Measurements from ENCODE around the gene GDNF.
"Not testable (repeated sequence)": the region's sequence is repeated elsewhere in the genome, so short reads cannot be mapped to it uniquely, and the experiment has no call there.

Gene GDNF

GRCh38 chr5:37807621-37808301, 32.1 kb downstream of the GDNF start:
- Histone ChIP-seq H3K4me3 (ENCODE audit: insufficient read depth, low read depth, low read length) (no peak overlapping the region), H3K27me3 (ENCODE audit: control insufficient read depth, insufficient read depth, low read length, poor library complexity, severe bottlenecking) (no peaks in the 10 kb centered on the region), H3K9me3 (ENCODE audit: control insufficient read depth, low read length) (no peaks in the 10 kb centered on the region), H3K4me1 (ENCODE audit: control insufficient read depth, insufficient read depth, low read length) (no peaks in the 10 kb centered on the region), H3K36me3 (ENCODE audit: control insufficient read depth, insufficient read depth, low read length) (no peaks in the 10 kb centered on the region), H3K27ac (ENCODE audit: insufficient read depth, low read depth, low read length, poor library complexity, severe bottlenecking) (no peak overlapping the region)
- 89 to 91% methylated on average over 7 of the region's 7 CpGs for WGBS, 2 experiments

- Histone ChIP-seq H3K27me3 (ENCODE audit: control insufficient read depth, insufficient read depth, low read length, poor library complexity, severe bottlenecking) (no peaks in the 10 kb centered on the region), H3K9me3 (ENCODE audit: control insufficient read depth, low read length) (no peaks in the 10 kb centered on the region), H3K4me1 (ENCODE audit: control insufficient read depth, insufficient read depth, low read length) (no peaks in the 10 kb centered on the region), H3K4me3 (ENCODE audit: insufficient read depth, low read depth, low read length) (no peak overlapping the region), H3K27ac (ENCODE audit: insufficient read depth, low read depth, low read length, poor library complexity, severe bottlenecking) (no peak overlapping the region), H3K36me3 (ENCODE audit: control insufficient read depth, insufficient read depth, low read length) (no peaks in the 10 kb centered on the region)
- WGBS, 2 experiments = 91 to 96% methylated on average over 2 of the region's 2 CpGs
Measured at GRCh38 chr5:37807015-37807414, 32.8 kb downstream of the GDNF start.

DNA sequence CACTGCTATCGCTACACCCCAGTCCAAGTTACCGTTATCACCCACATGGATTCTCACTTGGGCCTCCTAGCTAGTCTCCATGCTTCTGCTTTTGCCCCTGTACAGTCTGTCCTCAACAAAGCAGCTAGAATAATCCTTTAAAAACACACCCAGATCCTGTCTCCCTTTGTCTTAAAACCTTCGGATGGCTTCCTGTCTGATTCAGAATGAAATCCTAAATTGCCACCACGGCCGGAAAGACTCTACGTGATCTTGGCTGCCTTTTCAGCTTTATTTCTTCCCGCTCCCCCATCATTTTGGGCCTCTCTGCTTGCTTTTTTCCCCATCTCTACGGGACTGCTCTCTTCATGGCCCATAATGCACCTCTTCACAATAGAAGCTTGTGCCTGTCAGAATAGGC, 33.4 kb downstream of the GDNF start:
- Histone ChIP-seq H3K27me3 (ENCODE audit: control insufficient read depth, insufficient read depth, low read length, poor library complexity, severe bottlenecking) (no peaks in the 10 kb centered on the region), H3K27ac (ENCODE audit: insufficient read depth, low read depth, low read length, poor library complexity, severe bottlenecking) (no peak overlapping the region), H3K4me3 (ENCODE audit: insufficient read depth, low read depth, low read length) (no peak overlapping the region), H3K9me3 (ENCODE audit: control insufficient read depth, low read length) (no peaks in the 10 kb centered on the region), H3K4me1 (ENCODE audit: control insufficient read depth, insufficient read depth, low read length) (no peaks in the 10 kb centered on the region), H3K36me3 (ENCODE audit: control insufficient read depth, insufficient read depth, low read length) (no peaks in the 10 kb centered on the region)
- WGBS, 2 experiments = 89 to 91% methylated on average over 8 of the region's 8 CpGs

- WGBS, 2 experiments = 89 to 96% methylated on average over 12 of the region's 12 CpGs
- H3K4me3 ChIP-seq (ENCODE audit: insufficient read depth, low read depth, low read length) = no peak overlapping the region
- H3K36me3 ChIP-seq (ENCODE audit: control insufficient read depth, insufficient read depth, low read length) = no peaks in the 10 kb centered on the region
- no peaks in the 10 kb centered on the region for H3K4me1 ChIP-seq (ENCODE audit: control insufficient read depth, insufficient read depth, low read length)
- H3K27ac ChIP-seq (ENCODE audit: insufficient read depth, low read depth, low read length, poor library complexity, severe bottlenecking) = no peak overlapping the region
- H3K9me3 ChIP-seq (ENCODE audit: control insufficient read depth, low read length) = no peaks in the 10 kb centered on the region
- no peaks in the 10 kb centered on the region for H3K27me3 ChIP-seq (ENCODE audit: control insufficient read depth, insufficient read depth, low read length, poor library complexity, severe bottlenecking)
Measured at GRCh38 chr5:37806016-37806415, 33.8 kb downstream of the GDNF start.

- 93 to 95% methylated on average over 2 of the region's 2 CpGs for WGBS, 2 experiments
Measured at GRCh38 chr5:37804401-37804800, 35.4 kb downstream of the GDNF start.

DNA sequence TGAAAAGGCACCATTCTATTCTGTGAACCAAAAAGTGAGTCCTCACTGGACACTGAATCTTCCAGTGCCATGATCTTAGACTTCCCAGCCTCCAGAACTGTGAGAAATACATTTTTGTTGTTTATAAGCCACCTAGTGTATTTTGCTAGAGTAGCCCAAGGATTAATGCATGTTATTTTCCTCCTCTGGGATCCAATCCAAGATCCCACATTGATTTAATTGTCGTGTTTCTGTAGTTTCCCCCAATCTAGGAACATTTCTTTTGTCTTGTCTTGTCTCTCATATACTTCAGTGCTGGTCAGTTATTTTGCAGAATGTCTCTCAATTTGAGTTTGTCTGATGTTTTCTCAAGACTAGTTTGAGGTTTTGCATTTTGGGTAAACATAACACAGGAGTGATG, 36.4 kb downstream of the GDNF start:
- H3K27me3 ChIP-seq (ENCODE audit: control insufficient read depth, insufficient read depth, low read length, poor library complexity, severe bottlenecking) = no peaks in the 10 kb centered on the region
- no peak overlapping the region for H3K27ac ChIP-seq (ENCODE audit: insufficient read depth, low read depth, low read length, poor library complexity, severe bottlenecking)
- WGBS, 2 experiments = 81 to 100% methylated on average over 1 of the region's 1 CpG
- no peak overlapping the region for H3K4me3 ChIP-seq (ENCODE audit: insufficient read depth, low read depth, low read length)
- no peaks in the 10 kb centered on the region for H3K4me1 ChIP-seq (ENCODE audit: control insufficient read depth, insufficient read depth, low read length)
- H3K9me3 ChIP-seq (ENCODE audit: control insufficient read depth, low read length) = no peaks in the 10 kb centered on the region
- no peaks in the 10 kb centered on the region for H3K36me3 ChIP-seq (ENCODE audit: control insufficient read depth, insufficient read depth, low read length)

More at GRCh38 chr5:37804401-37804800, 35.4 kb downstream of the GDNF start:
- no peaks in the 10 kb centered on the region for H3K36me3 ChIP-seq (ENCODE audit: control insufficient read depth, insufficient read depth, low read length)
- H3K4me1 ChIP-seq (ENCODE audit: control insufficient read depth, insufficient read depth, low read length) = no peaks in the 10 kb centered on the region
- H3K27ac ChIP-seq (ENCODE audit: insufficient read depth, low read depth, low read length, poor library complexity, severe bottlenecking) = no peak overlapping the region
- H3K27me3 ChIP-seq (ENCODE audit: control insufficient read depth, insufficient read depth, low read length, poor library complexity, severe bottlenecking) = no peaks in the 10 kb centered on the region
- no peaks in the 10 kb centered on the region for H3K9me3 ChIP-seq (ENCODE audit: control insufficient read depth, low read length)
- H3K4me3 ChIP-seq (ENCODE audit: insufficient read depth, low read depth, low read length) = no peak overlapping the region

- Histone ChIP-seq H3K9me3 (ENCODE audit: control insufficient read depth, low read length) (no peaks in the 10 kb centered on the region), H3K4me3 (ENCODE audit: insufficient read depth, low read depth, low read length) (no peak overlapping the region), H3K4me1 (ENCODE audit: control insufficient read depth, insufficient read depth, low read length) (no peaks in the 10 kb centered on the region), H3K27ac (ENCODE audit: insufficient read depth, low read depth, low read length, poor library complexity, severe bottlenecking) (no peak overlapping the region), H3K36me3 (ENCODE audit: control insufficient read depth, insufficient read depth, low read length) (no peaks in the 10 kb centered on the region), H3K27me3 (ENCODE audit: control insufficient read depth, insufficient read depth, low read length, poor library complexity, severe bottlenecking) (no peaks in the 10 kb centered on the region)
- 92 to 97% methylated on average over 2 of the region's 2 CpGs for WGBS, 2 experiments
Measured at GRCh38 chr5:37801521-37801920, 38.3 kb downstream of the GDNF start.

DNA sequence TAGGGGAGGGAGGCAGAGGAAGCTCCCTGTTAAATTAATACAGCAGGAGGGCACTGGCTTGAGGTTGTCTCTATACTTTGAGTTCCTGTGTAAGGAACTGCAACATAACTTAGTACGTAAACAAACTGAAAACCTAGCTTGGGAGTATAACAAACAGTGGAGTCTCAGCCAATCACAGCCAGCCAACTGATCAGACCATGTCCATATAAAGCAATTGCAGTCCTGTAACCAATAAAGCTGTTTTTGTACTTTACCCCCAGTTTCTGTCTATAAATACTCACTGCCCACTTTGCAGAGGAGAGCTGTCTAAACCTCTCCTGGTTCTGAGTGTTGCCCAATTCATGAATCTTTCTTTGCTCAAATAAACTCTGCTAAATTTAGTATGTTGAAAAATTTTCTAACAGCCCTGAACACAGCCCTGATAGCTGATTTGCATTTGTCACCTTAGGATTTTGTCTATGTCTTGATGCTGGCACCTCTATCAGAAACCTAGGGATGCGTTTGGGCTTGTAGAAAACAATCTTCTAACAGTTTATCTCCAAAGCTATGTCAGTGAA, 39.9 kb downstream of the GDNF start:
- Histone ChIP-seq H3K27ac (ENCODE audit: insufficient read depth, low read depth, low read length, poor library complexity, severe bottlenecking) (no peak overlapping the region), H3K4me3 (ENCODE audit: insufficient read depth, low read depth, low read length) (no peak overlapping the region), H3K27me3 (ENCODE audit: control insufficient read depth, insufficient read depth, low read length, poor library complexity, severe bottlenecking) (no peaks in the 10 kb centered on the region), H3K9me3 (ENCODE audit: control insufficient read depth, low read length) (no peaks in the 10 kb centered on the region), H3K36me3 (ENCODE audit: control insufficient read depth, insufficient read depth, low read length) (no peaks in the 10 kb centered on the region), H3K4me1 (ENCODE audit: control insufficient read depth, insufficient read depth, low read length) (no peaks in the 10 kb centered on the region)
- 86 to 98% methylated on average over 2 of the region's 2 CpGs for WGBS, 2 experiments

- not testable (repeated sequence) for H3K27me3 ChIP-seq (ENCODE audit: control insufficient read depth, insufficient read depth, low read length, poor library complexity, severe bottlenecking); H3K27ac ChIP-seq (ENCODE audit: insufficient read depth, low read depth, low read length, poor library complexity, severe bottlenecking); H3K36me3 ChIP-seq (ENCODE audit: control insufficient read depth, insufficient read depth, low read length); H3K4me1 ChIP-seq (ENCODE audit: control insufficient read depth, insufficient read depth, low read length); H3K4me3 ChIP-seq (ENCODE audit: insufficient read depth, low read depth, low read length); H3K9me3 ChIP-seq (ENCODE audit: control insufficient read depth, low read length)
- 95% methylated on average over 1 of the region's 1 CpG for WGBS, 2 experiments
Measured at GRCh38 chr5:37796435-37796834, 43.4 kb downstream of the GDNF start.

- not testable (repeated sequence) for H3K27me3 ChIP-seq (ENCODE audit: control insufficient read depth, insufficient read depth, low read length, poor library complexity, severe bottlenecking); H3K4me1 ChIP-seq (ENCODE audit: control insufficient read depth, insufficient read depth, low read length); H3K27ac ChIP-seq (ENCODE audit: insufficient read depth, low read depth, low read length, poor library complexity, severe bottlenecking); H3K36me3 ChIP-seq (ENCODE audit: control insufficient read depth, insufficient read depth, low read length); H3K4me3 ChIP-seq (ENCODE audit: insufficient read depth, low read depth, low read length); H3K9me3 ChIP-seq (ENCODE audit: control insufficient read depth, low read length)
- WGBS, 2 experiments = 88 to 97% methylated on average over 2 of the region's 2 CpGs
Measured at GRCh38 chr5:37795292-37795691, 44.5 kb downstream of the GDNF start.

Measured in ectodermal cell (in vitro differentiated cells).